A549 (cell line): ENCODE data around the gene TRIM8. TPM values are rescaled to one million over a fixed set of nuclear protein-coding genes. Genes with fewer than 3 reads are reported as not detected.

Experiments used
- ATAC-seq, 2 experiments: fragments of 200-7000 bp in 1 of 2; fragments of >200 bp in 1 of 2; cut with Nextera tagmentation in 1 of 2; cut with Tn5 transposase in 1 of 2; 3 replicates each; pipeline versions ENCODE4 v1.8.0 to v1.9.1; 2018 to 2020; ENCODE audit warnings: mild to moderate bottlenecking in 1 of 2, moderate library complexity in 1 of 2
- CTCF ChIA-PET: fragments of 300-600 bp; sonication (Branson Sonifier 250); formaldehyde crosslinking; extraction: SDS; loops from one replicate; lab custom pipeline; 2021; ENCODE audit warnings: antibody characterized with exemption, inconsistent platforms; lab: Yijun Ruan, JAX
- POLR2A ChIA-PET: fragments of 350-600 bp; formaldehyde crosslinking; extraction: SDS; loops from one replicate; lab custom pipeline; 2021; ENCODE audit warnings: antibody characterized with exemption, inconsistent platforms; lab: Yijun Ruan, JAX
- DNase-seq, 2 experiments: peaks; one replicate each; pipeline versions ENCODE4 v3.0.0 to v3.0.0-alpha.2; 2011 to 2016; ENCODE audit warnings: low read depth in 1 of 2, low spot score in 1 of 2
- FAIRE-seq: peaks from 2 replicates; lab custom pipeline; 2011; peaks lifted over from hg19 to GRCh38; lab: Jason Lieb, UNC
- H3K27ac ChIP-seq, 2 experiments: fragments of >200 bp; sonication (Bioruptor Twin); formaldehyde crosslinking; 3 replicates each; pipeline ENCODE4 v1.5.1; 2016 to 2017
- H3K4me1 ChIP-seq: fragments of >200 bp; sonication (Bioruptor Twin); formaldehyde crosslinking; 3 replicates; pipeline ENCODE4 v1.6.1; 2016
- H3K4me2 ChIP-seq: fragments of >200 bp; sonication (Bioruptor Twin); formaldehyde crosslinking; 3 replicates; pipeline ENCODE4 v1.6.1; 2016
- H3K4me3 ChIP-seq: fragments of >200 bp; sonication (Bioruptor Twin); formaldehyde crosslinking; 3 replicates; pipeline ENCODE4 v1.5.1; 2016
- H3K9me3 ChIP-seq: fragments of >200 bp; sonication (Bioruptor Twin); formaldehyde crosslinking; 3 replicates; pipeline ENCODE4 v1.6.1; 2016
- CBX8 ChIP-seq: fragments of 200-600 bp; sonication (generic); IDR thresholded peaks from 2 replicates; pipeline ENCODE4 v1.6.1; 2016
- FOSL2 ChIP-seq, 2 experiments: fragments of 450-650 bp in 1 of 2; fragments of >200 bp in 1 of 2; sonication (Bioruptor Twin) in 1 of 2; formaldehyde crosslinking; IDR thresholded peaks; 2 replicates each; pipeline versions ENCODE4 v1.5.0 to v1.6.1; 2016 to 2020; ENCODE audit warnings: mild to moderate bottlenecking in 1 of 2, moderate library complexity in 1 of 2
- KDM5A ChIP-seq: fragments of 200-600 bp; sonication (generic); IDR thresholded peaks from 2 replicates; pipeline ENCODE4 v1.6.1; 2016; ENCODE audit warnings: antibody characterized with exemption, mild to moderate bottlenecking
- MAFK ChIP-seq: fragments of 450-650 bp; IDR thresholded peaks from 2 replicates; pipeline ENCODE4 v1.6.1; 2014; ENCODE audit not compliant: partially characterized antibody
- POLR2A ChIP-seq: IDR thresholded peaks from 2 replicates; pipeline ENCODE4 v1.6.1; 2012; ENCODE audit warnings: mild to moderate bottlenecking, low read length
- RAD21 ChIP-seq, 2 experiments: fragments of >200 bp in 1 of 2; sonication (Bioruptor Twin) in 1 of 2; formaldehyde crosslinking in 1 of 2; IDR thresholded peaks in 1 of 2; conservative IDR thresholded peaks in 1 of 2; 2 replicates in 1 of 2; 3 replicates in 1 of 2; pipeline ENCODE4 v1.6.1; 2012 to 2018; ENCODE audit warnings: inconsistent platforms in 1 of 2
- RFX5 ChIP-seq: fragments of 450-650 bp; IDR thresholded peaks from 2 replicates; pipeline ENCODE4 v1.7.1; 2014; ENCODE audit warnings: antibody characterized with exemption, mild to moderate bottlenecking, moderate library complexity
- RNF2 ChIP-seq: fragments of 200-600 bp; sonication (generic); IDR thresholded peaks from 2 replicates; pipeline ENCODE4 v1.6.1; 2016; ENCODE audit warnings: low read depth, mild to moderate bottlenecking, antibody characterized with exemption, moderate library complexity, borderline replicate concordance
- SMC3 ChIP-seq: fragments of >200 bp; sonication (Bioruptor Twin); formaldehyde crosslinking; IDR thresholded peaks from 3 replicates; pipeline ENCODE4 v1.6.1; 2018; ENCODE audit warnings: inconsistent platforms
- SREBF2 ChIP-seq: fragments of 450-650 bp; IDR thresholded peaks from 2 replicates; pipeline ENCODE4 v1.6.1; 2014; ENCODE audit warnings: mild to moderate bottlenecking, moderate library complexity
- ZFP36 ChIP-seq: fragments of 450-650 bp; IDR thresholded peaks from 2 replicates; pipeline ENCODE4 v1.6.1; 2014; ENCODE audit warnings: borderline replicate concordance; ENCODE audit not compliant: partially characterized antibody
- ZNF302 ChIP-seq: fragments of 250-450 bp; sonication (Bioruptor Pico); IDR thresholded peaks from 2 replicates; pipeline ENCODE4 v1.9.0; 2021; ENCODE audit warnings: inconsistent platforms, mild to moderate bottlenecking, moderate library complexity
- ZSCAN20 ChIP-seq: fragments of 250-450 bp; sonication (Bioruptor Pico); IDR thresholded peaks from 2 replicates; pipeline ENCODE4 v1.8.0; 2022; ENCODE audit warnings: mild to moderate bottlenecking, moderate library complexity
- WGBS: methylation state at CpG from one replicate; pipeline ENCODE4 v1.1.6; 2017; ENCODE audit errors: missing lambda C conversion rate; 5-methylcytosine and 5-hydroxymethylcytosine counted together
- polyA plus RNA-seq, 4 experiments: library from polyadenylated mRNA; depleted of rRNA in 3 of 4; stranded (reverse); fragments of >200 nt; fragmentation: RNase III in 1 of 4; extraction: RNeasy Plus Mini Kit Qiagen cat#74134 plus additional on column Dnase treatment in 1 of 4; gene quantifications; 2 replicates in 3 of 4; 3 replicates in 1 of 4; pipeline ENCODE4 v1.2.3, GENCODE V29; 2011 to 2017
- TF ChIP-seq, protein P1 (sequence below): fragments of >200 bp; sonication (Bioruptor Twin); formaldehyde crosslinking; IDR thresholded peaks from 3 replicates; pipeline ENCODE4 v1.5.1; 2016
- TF ChIP-seq, protein P2 (sequence below): fragments of 450-650 bp; IDR thresholded peaks from 2 replicates; pipeline ENCODE4 v1.6.1; 2014; ENCODE audit warnings: antibody characterized with exemption
- TF ChIP-seq, protein P3 (sequence below): fragments of >200 bp; sonication (Bioruptor Twin); formaldehyde crosslinking; IDR thresholded peaks from 2 replicates; pipeline ENCODE4 v1.6.1; 2016

TRIM8 gene
- polyA plus RNA-seq, 2 of the 4 experiments (the other 2 are of a cell fraction): 22.8 to 32.5 TPM

DNA sequence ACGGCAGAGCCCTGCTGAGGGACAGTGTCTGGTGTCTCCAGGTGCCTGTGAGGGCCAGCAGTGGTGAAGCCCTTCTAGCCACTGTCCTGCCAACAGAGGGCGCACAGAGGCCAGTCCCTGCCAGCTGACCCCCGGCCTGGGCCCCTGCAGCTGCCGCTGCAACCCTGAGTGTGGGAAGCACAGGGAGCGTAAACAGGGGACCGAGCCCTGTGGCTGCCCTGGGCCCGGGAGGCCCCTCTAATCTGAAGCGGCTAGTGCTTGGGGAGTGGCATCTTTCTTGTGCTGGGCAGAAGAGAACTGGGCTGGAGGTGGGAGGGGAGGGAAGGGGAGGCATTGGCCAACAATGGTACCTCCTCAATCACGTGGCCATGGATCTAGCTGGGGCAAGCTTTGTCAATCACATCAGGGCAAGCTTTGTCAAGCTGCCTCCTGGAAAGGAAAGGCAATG lies 34.6 kb downstream of the TRIM8 start:
- no peak for TF ChIP-seq SREBF2
- TF ChIP-seq, protein P1, sequence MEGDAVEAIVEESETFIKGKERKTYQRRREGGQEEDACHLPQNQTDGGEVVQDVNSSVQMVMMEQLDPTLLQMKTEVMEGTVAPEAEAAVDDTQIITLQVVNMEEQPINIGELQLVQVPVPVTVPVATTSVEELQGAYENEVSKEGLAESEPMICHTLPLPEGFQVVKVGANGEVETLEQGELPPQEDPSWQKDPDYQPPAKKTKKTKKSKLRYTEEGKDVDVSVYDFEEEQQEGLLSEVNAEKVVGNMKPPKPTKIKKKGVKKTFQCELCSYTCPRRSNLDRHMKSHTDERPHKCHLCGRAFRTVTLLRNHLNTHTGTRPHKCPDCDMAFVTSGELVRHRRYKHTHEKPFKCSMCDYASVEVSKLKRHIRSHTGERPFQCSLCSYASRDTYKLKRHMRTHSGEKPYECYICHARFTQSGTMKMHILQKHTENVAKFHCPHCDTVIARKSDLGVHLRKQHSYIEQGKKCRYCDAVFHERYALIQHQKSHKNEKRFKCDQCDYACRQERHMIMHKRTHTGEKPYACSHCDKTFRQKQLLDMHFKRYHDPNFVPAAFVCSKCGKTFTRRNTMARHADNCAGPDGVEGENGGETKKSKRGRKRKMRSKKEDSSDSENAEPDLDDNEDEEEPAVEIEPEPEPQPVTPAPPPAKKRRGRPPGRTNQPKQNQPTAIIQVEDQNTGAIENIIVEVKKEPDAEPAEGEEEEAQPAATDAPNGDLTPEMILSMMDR: peak; percentile 80
- TF ChIP-seq SMC3: peak; percentile 60
- TF ChIP-seq, protein P2, sequence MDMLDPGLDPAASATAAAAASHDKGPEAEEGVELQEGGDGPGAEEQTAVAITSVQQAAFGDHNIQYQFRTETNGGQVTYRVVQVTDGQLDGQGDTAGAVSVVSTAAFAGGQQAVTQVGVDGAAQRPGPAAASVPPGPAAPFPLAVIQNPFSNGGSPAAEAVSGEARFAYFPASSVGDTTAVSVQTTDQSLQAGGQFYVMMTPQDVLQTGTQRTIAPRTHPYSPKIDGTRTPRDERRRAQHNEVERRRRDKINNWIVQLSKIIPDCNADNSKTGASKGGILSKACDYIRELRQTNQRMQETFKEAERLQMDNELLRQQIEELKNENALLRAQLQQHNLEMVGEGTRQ: peak; percentile 47; the same call in 1 of the 2 replicates
- peak; percentile 65 to 68 for TF ChIP-seq RAD21 (conservative IDR thresholded peaks at IDR 0.05 in 1 of 2, IDR thresholded peaks at IDR 0.05 in 1 of 2)
- Histone ChIP-seq H3K4me3 (no peak overlapping the region), H3K9me3 (no peaks in the 10 kb centered on the region), H3K27ac (no peak overlapping the region), H3K4me1 (0 out of 3 replicates have a peak, but pooled peaks cover 4% of the 10 kb centered on the region), H3K4me2 (peak overlapping the region; percentile 58; the same call in 2 of the 3 replicates)
- ATAC-seq: peak; percentile 91 to 99
- DNase-seq: peak; percentile 50 to 74
- WGBS: 38% methylated on average over 4 of the region's 9 CpGs
- ChIA-PET POLR2A (interaction anchor here (1.3 kb wide), 1 partner anchor 35 kb away, joined by 5 read pairs; the partner anchor contains the start of genes ARL3 and SFXN2), CTCF (interaction anchor here (0.7 to 7.3 kb wide), 22 partner anchors 9 to 226 kb away, joined by 3 to 71 read pairs (median 4); partner anchors contain the start of genes ARL3 and TRIM8)
- no peak for FAIRE-seq

DNA sequence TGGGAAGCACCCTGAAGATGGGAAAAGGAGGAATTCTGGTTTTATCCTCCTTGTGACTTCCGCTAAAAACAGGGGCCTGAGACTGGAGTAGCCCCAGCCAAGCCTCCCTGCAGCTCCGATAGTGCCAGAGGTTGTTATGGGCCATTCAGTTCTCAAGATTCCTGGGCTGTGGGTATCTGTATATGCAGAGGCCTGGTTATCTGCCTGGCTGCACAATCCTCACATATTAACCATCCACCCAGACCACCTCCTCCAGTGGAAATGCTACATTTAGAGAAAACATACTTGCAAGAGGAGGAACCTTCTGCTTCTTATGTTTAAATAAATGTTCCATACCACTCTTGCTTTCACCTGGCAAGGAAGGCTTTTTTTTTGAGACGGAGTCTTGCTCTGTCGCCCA lies 35.3 kb downstream of the TRIM8 start:
- Histone ChIP-seq H3K9me3 (no peaks in the 10 kb centered on the region), H3K4me1 (0 out of 3 replicates have a peak, but pooled peaks cover 4% of the 10 kb centered on the region), H3K4me2 (no peak overlapping the region), H3K4me3 (no peak overlapping the region), H3K27ac (no peak overlapping the region)
- DNase-seq: no peak
- WGBS: 99% methylated on average over 4 of the region's 4 CpGs
- FAIRE-seq: no peak
- POLR2A ChIA-PET: interaction anchor here (1.3 kb wide), 1 partner anchor 35 kb away, joined by 5 read pairs; the partner anchor contains the start of genes ARL3 and SFXN2
- ATAC-seq: no peak; a peak in 1 of 6 replicates
- TF ChIP-seq RNF2 (no peak), ZFP36 (no peak), SREBF2 (no peak)
- TF ChIP-seq, all 56 proteins: peak for 0
- CTCF ChIA-PET: interaction anchor here (0.8 to 7.3 kb wide), 13 partner anchors 8 to 222 kb away, joined by 3 to 71 read pairs (median 5); partner anchors contain the start of gene ARL3

DNA sequence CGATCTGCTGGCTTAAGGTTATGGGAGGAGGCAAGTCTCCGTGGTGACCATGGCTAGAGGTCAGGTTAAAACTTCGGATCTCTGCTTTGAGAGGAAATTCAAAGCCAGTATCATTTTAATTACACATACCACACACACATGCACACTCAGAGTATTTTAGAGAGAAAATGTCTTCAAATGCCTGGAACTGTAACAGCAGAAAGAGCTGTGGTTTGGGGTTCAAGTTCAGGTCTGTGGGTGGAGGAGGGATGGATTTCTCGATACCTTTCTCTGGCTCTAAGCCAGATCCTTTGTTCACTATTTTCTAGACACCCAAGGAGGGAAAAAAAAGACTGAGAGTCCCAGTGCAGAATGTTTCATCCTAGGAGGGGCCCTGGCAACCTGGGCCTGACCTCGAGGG lies 37.4 kb downstream of the TRIM8 start:
- ATAC-seq: no peak
- no peak overlapping the region for H3K27ac ChIP-seq
- POLR2A ChIA-PET: no interaction called here
- no peak for DNase-seq
- no peak overlapping the region for H3K4me3 ChIP-seq
- WGBS: 84% methylated on average over 5 of the region's 5 CpGs
- TF ChIP-seq MAFK (no peak), RFX5 (no peak), ZSCAN20 (no peak), RNF2 (no peak), RAD21 (conservative IDR thresholded peaks at IDR 0.05 in 1 of 2, IDR thresholded peaks at IDR 0.05 in 1 of 2) (no peak), POLR2A (no peak), KDM5A (no peak), CBX8 (no peak), FOSL2 (IDR thresholded peaks at IDR 0.05) (no peak), FOSL2 (CRISPR knock-in tag; IDR thresholded peaks at IDR 0.05) (no peak), ZNF302 (CRISPR knock-in tag) (no peak)
- TF ChIP-seq, protein P2: no peak
- TF ChIP-seq, protein P3, sequence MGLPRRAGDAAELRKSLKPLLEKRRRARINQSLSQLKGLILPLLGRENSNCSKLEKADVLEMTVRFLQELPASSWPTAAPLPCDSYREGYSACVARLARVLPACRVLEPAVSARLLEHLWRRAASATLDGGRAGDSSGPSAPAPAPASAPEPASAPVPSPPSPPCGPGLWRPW: no peak
- 0 out of 3 replicates have a peak, but pooled peaks cover 4% of the 10 kb centered on the region for H3K4me1 ChIP-seq
- FAIRE-seq: no peak
- no peak overlapping the region for H3K4me2 ChIP-seq
- CTCF ChIA-PET: interaction anchor here (0.7 to 7.3 kb wide), 2 partner anchors 14 to 759 kb away, joined by 3 to 71 read pairs; no protein-coding TSS in a partner anchor
- no peaks in the 10 kb centered on the region for H3K9me3 ChIP-seq
